IPS DF 4.7 (cell line): Measurements from ENCODE around the gene PICK1.
A peak's percentile ranks its signal among the peaks of the same experiment; 100 is the strongest.

ENCODE experiments used
- DNase-seq: peaks from one replicate; pipeline ENCODE4 v3.0.0-alpha.2; 2013; ENCODE audit warnings: low spot score; ENCODE audit errors: extremely low read depth

Gene PICK1

GRCh38 chr22:38056969-38057891 lies at the start of gene PICK1:
TSS of gene PICK1 (plus strand) at chr22:38057404. CDS start at chr22:38057810, 406 bp downstream.
- peak; percentile 60 for DNase-seq

- no peak for DNase-seq
These were observed 48.0 kb upstream of the PICK1 start for GRCh38 chr22:38009000-38009806.

- DNase-seq: no peak
These were observed 44.6 kb upstream of the PICK1 start for GRCh38 chr22:38012604-38013072.

GRCh38 chr22:38014083-38014482 lies 43.1 kb upstream of the PICK1 start:
- no peak for DNase-seq

- no peak for DNase-seq
These were observed 40.7 kb upstream of the PICK1 start for GRCh38 chr22:38016182-38017151.

- no peak for DNase-seq
These were observed 39.8 kb upstream of the PICK1 start for GRCh38 chr22:38017272-38017920.

GRCh38 chr22:38017939-38018885 lies 39.0 kb upstream of the PICK1 start:
- no peak for DNase-seq

GRCh38 chr22:38018938-38019827 lies 38.0 kb upstream of the PICK1 start:
- no peak for DNase-seq

GRCh38 chr22:38021206-38021605 lies 36.0 kb upstream of the PICK1 start:
- DNase-seq: no peak

- no peak for DNase-seq
These were observed 34.2 kb upstream of the PICK1 start for GRCh38 chr22:38023045-38023444.

- DNase-seq: no peak
These were observed 31.7 kb upstream of the PICK1 start for GRCh38 chr22:38025514-38025913.

- no peak for DNase-seq
These were observed 30.8 kb upstream of the PICK1 start for GRCh38 chr22:38026130-38027111.

GRCh38 chr22:38027487-38027886 lies 29.7 kb upstream of the PICK1 start:
- DNase-seq: no peak

- no peak for DNase-seq
These were observed 28.7 kb upstream of the PICK1 start for GRCh38 chr22:38028344-38029130.

GRCh38 chr22:38029370-38029769 lies 27.8 kb upstream of the PICK1 start:
- DNase-seq: no peak

GRCh38 chr22:38029901-38030300 lies 27.3 kb upstream of the PICK1 start:
- no peak for DNase-seq
